Left lobe of liver (tissue), 2 donors: ENCODE data around the gene ABITRAM. TPM values are rescaled to one million over a fixed set of nuclear protein-coding genes. Genes with fewer than 3 reads are reported as not detected.
"Not testable (repeated sequence)": the region's sequence is repeated elsewhere in the genome, so short reads cannot be mapped to it uniquely, and the experiment has no call there.

Experiments used
- ATAC-seq: fragments of 200-7000 bp; cut with Tn5 transposase; one replicate; pipeline ENCODE4 v1.9.1; 2020; ENCODE audit warnings: mild to moderate bottlenecking, moderate library complexity
- DNase-seq: peaks from one replicate; pipeline ENCODE4 v3.0.0-alpha.2; 2020; ENCODE audit warnings: low spot score
- total RNA-seq: library from RNA; stranded (reverse); gene quantifications from one replicate; pipeline ENCODE4 v1.2.1, GENCODE V29; 2021
- donor health status: DM: no; HTN: no; CAD: no; lungs with moderate emphysema.
- donor health status: DM: no; HTN: yes; CAD: no.

The ABITRAM gene
- 6.1 TPM for total RNA-seq

GRCh38 chr9:108934323-108934893 is at the start of gene ABITRAM:
Gene ABITRAM, plus strand, starts transcription at chr9:108934400. Its CDS starts 87 bp downstream, at chr9:108934487.
- ATAC-seq (peak; percentile 91), DNase-seq (peak; percentile 85)

GRCh38 chr9:108884701-108885100 is 49.5 kb upstream of the ABITRAM start:
- ATAC-seq, result no peak
- no peak for DNase-seq

GRCh38 chr9:108885643-108886348 is 48.4 kb upstream of the ABITRAM start:
- peak; percentile 83 for ATAC-seq

GRCh38 chr9:108886594-108887271 is 47.5 kb upstream of the ABITRAM start:
- ATAC-seq, result peak; percentile 54
- not testable (repeated sequence) for DNase-seq

More at GRCh38 chr9:108885643-108886348, 48.4 kb upstream of the ABITRAM start:
- DNase-seq, result peak; percentile 72

GRCh38 chr9:108889649-108890067 is 44.5 kb upstream of the ABITRAM start:
- ATAC-seq (peak; percentile 55), DNase-seq (no peak)

- ATAC-seq, result peak; percentile 88
- DNase-seq, result peak; percentile 76
Observed at GRCh38 chr9:108894225-108894997, 39.8 kb upstream of the ABITRAM start.

- ATAC-seq (peak; percentile 40), DNase-seq (no peak)
Observed at GRCh38 chr9:108897324-108898096, 36.7 kb upstream of the ABITRAM start.

- DNase-seq, ATAC-seq: not testable (repeated sequence)
Observed at GRCh38 chr9:108899023-108899695, 35.0 kb upstream of the ABITRAM start.

GRCh38 chr9:108900176-108900575 is 34.0 kb upstream of the ABITRAM start:
- no peak for ATAC-seq

GRCh38 chr9:108903420-108904103 is 30.6 kb upstream of the ABITRAM start:
- ATAC-seq (no peak), DNase-seq (no peak)

More at GRCh38 chr9:108900176-108900575, 34.0 kb upstream of the ABITRAM start:
- DNase-seq, result no peak

GRCh38 chr9:108904161-108904560 is 30.0 kb upstream of the ABITRAM start:
- no peak for DNase-seq
- ATAC-seq, result no peak

GRCh38 chr9:108905494-108905893 is 28.7 kb upstream of the ABITRAM start:
- DNase-seq (no peak), ATAC-seq (no peak)

- DNase-seq, result no peak
- peak; percentile 82 for ATAC-seq
Observed at GRCh38 chr9:108910402-108910801, 23.8 kb upstream of the ABITRAM start.

- no peak for DNase-seq
- ATAC-seq, result peak; percentile 25
Observed at GRCh38 chr9:108910914-108911313, 23.3 kb upstream of the ABITRAM start.

- no peak for ATAC-seq
- no peak for DNase-seq
Observed at GRCh38 chr9:108911820-108912219, 22.4 kb upstream of the ABITRAM start.

- no peak for ATAC-seq
- DNase-seq, result no peak
Observed at GRCh38 chr9:108913391-108913790, 20.8 kb upstream of the ABITRAM start.

GRCh38 chr9:108919517-108919916 is 14.7 kb upstream of the ABITRAM start:
- ATAC-seq, result peak; percentile 98
- peak; percentile 46 for DNase-seq

- ATAC-seq, DNase-seq: not testable (repeated sequence)
Observed at GRCh38 chr9:108920401-108920800, 13.8 kb upstream of the ABITRAM start.

GRCh38 chr9:108921200-108921599 is 13.0 kb upstream of the ABITRAM start:
- DNase-seq (no peak), ATAC-seq (no peak)
